Measurements from ENCODE around the gene MBNL2. TPM values are rescaled to one million over a fixed set of nuclear protein-coding genes. Genes with fewer than 3 reads are reported as not detected.

Gene MBNL2
- total and polyA plus RNA-seq, 10 of the 15 experiments (the other 5 are each of a cell fraction or from before 2014, with no cell fraction given) = 1.6 to 9.7 (median 6.7) TPM

DNA sequence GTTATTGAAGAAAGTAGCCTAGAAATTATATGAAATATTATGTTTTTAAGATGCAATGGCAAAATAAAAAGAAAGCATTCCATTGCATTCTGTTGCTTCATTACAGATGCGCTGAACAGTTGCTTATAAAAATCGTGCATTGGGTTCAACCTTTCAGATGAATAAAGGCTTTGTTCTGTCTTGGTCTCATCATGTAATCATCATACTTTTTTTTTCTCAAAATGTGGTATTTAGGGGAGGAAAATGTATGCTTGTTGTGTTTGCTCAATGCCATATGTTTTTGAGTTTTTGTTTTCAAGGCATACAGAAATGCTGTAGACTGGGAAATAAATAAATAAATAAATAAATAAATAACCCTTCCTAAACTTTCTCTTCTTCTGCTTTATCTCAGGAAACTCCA, 1.1 kb upstream of the MBNL2 start:
- FAIRE-seq (no peak), ATAC-seq (no peak), DNase-seq (ENCODE audit: low read depth, low spot score) (no peak)
- Histone ChIP-seq H4K20me1 (ENCODE audit: control insufficient read depth, insufficient read depth) (no peaks in the 10 kb centered on the region), H2AFZ (ENCODE audit: control insufficient read depth, low read depth, low read length) (no peak overlapping the region), H3K4me1 (ENCODE audit: control insufficient read depth, insufficient read depth, low read length) (peaks cover 7% of the 10 kb centered on the region; the same call in 1 of the 2 replicates), H3K9me3 (replicated peaks; ENCODE audit: control insufficient read depth, insufficient read depth, low read length) (no peaks in the 10 kb centered on the region), H3K4me2 (ENCODE audit: control insufficient read depth, insufficient read depth) (no peak overlapping the region), H3K4me3 (no peak overlapping the region), H3K27ac (ENCODE audit: control insufficient read depth, insufficient read depth) (no peak overlapping the region), H3K9ac (ENCODE audit: control insufficient read depth, insufficient read depth, low read length) (no peak overlapping the region), H3K36me3 (ENCODE audit: control insufficient read depth in 2 of 2, insufficient read depth in 2 of 2, low read length in 1 of 2) (no peaks in the 10 kb centered on the region), H3K79me2 (ENCODE audit: control insufficient read depth, insufficient read depth, low read length) (peaks cover 36% of the 10 kb centered on the region), H3K27me3 (replicated peaks in 1 of 2; ENCODE audit: control insufficient read depth in 2 of 2, insufficient read depth in 2 of 2, low read length in 1 of 2) (no peaks in the 10 kb centered on the region)
- in situ Hi-C loops (cut with MboI) (no loop called here), intact Hi-C loops (cut with micrococcal nuclease; ENCODE audit: unreplicated experiment) (loop anchor here (5.0 kb wide), 1 partner anchor 136 kb away; no protein-coding TSS in a partner anchor)
- SMC1A ChIA-PET (ENCODE audit: uncharacterized antibody, unreplicated experiment) = no interaction called here
- BruUV-seq (replicated peaks) = no TSS peak
- CTCF ChIA-PET = interaction anchor here (4.1 to 6.1 kb wide), 2 partner anchors 8 to 123 kb away, joined by 20 to 62 read pairs; no protein-coding TSS in a partner anchor
- POLR2A ChIA-PET = interaction anchor here (1.2 kb wide), 1 partner anchor 128 kb away, joined by 4 read pairs; no protein-coding TSS in a partner anchor
- RAD21 ChIA-PET (ENCODE audit: unreplicated experiment) = interaction anchor here (2.3 to 2.6 kb wide), 2 partner anchors 120 to 213 kb away, joined by 9 to 20 read pairs; partner anchors contain the start of gene RAP2A
- 63% methylated on average over 2 of the region's 2 CpGs for WGBS (ENCODE audit: insufficient coverage, insufficient replicate concordance, low lambda C conversion rate, missing lambda C conversion rate)
- TF ChIP-seq BRCA1 (IDR thresholded peaks at IDR 0.05; ENCODE audit: low read depth, low read length) (no peak), NFYB (IDR thresholded peaks at IDR 0.05; ENCODE audit: insufficient read depth, low read depth, low read length) (no peak), SMC3 (IDR thresholded peaks at IDR 0.05; ENCODE audit: borderline replicate concordance, low read length) (no peak), ZNF24 (IDR thresholded peaks at IDR 0.05) (no peak), DPF2 (IDR thresholded peaks at IDR 0.05) (no peak), CEBPB (IDR thresholded peaks at IDR 0.05; ENCODE audit: borderline replicate concordance in 1 of 2, low read depth in 2 of 2, low read length in 2 of 2) (no peak), YBX1 (IDR thresholded peaks at IDR 0.05) (no peak), CBX5 (IDR thresholded peaks at IDR 0.05; ENCODE audit: low read depth) (no peak), MXI1 (IDR thresholded peaks at IDR 0.05; ENCODE audit: low read depth, low read length) (no peak), TCF7 (IDR thresholded peaks at IDR 0.05; ENCODE audit: borderline replicate concordance) (no peak), FOS (IDR thresholded peaks at IDR 0.05; ENCODE audit: borderline replicate concordance, extremely low read depth, insufficient read length) (no peak)
- TF ChIP-seq, protein P1, sequence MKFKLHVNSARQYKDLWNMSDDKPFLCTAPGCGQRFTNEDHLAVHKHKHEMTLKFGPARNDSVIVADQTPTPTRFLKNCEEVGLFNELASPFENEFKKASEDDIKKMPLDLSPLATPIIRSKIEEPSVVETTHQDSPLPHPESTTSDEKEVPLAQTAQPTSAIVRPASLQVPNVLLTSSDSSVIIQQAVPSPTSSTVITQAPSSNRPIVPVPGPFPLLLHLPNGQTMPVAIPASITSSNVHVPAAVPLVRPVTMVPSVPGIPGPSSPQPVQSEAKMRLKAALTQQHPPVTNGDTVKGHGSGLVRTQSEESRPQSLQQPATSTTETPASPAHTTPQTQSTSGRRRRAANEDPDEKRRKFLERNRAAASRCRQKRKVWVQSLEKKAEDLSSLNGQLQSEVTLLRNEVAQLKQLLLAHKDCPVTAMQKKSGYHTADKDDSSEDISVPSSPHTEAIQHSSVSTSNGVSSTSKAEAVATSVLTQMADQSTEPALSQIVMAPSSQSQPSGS (IDR thresholded peaks at IDR 0.05; ENCODE audit: low read length) = no peak
- TF ChIP-seq, protein P2, sequence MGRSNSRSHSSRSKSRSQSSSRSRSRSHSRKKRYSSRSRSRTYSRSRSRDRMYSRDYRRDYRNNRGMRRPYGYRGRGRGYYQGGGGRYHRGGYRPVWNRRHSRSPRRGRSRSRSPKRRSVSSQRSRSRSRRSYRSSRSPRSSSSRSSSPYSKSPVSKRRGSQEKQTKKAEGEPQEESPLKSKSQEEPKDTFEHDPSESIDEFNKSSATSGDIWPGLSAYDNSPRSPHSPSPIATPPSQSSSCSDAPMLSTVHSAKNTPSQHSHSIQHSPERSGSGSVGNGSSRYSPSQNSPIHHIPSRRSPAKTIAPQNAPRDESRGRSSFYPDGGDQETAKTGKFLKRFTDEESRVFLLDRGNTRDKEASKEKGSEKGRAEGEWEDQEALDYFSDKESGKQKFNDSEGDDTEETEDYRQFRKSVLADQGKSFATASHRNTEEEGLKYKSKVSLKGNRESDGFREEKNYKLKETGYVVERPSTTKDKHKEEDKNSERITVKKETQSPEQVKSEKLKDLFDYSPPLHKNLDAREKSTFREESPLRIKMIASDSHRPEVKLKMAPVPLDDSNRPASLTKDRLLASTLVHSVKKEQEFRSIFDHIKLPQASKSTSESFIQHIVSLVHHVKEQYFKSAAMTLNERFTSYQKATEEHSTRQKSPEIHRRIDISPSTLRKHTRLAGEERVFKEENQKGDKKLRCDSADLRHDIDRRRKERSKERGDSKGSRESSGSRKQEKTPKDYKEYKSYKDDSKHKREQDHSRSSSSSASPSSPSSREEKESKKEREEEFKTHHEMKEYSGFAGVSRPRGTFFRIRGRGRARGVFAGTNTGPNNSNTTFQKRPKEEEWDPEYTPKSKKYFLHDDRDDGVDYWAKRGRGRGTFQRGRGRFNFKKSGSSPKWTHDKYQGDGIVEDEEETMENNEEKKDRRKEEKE (IDR thresholded peaks at IDR 0.05) = no peak
- TF ChIP-seq, protein P3, sequence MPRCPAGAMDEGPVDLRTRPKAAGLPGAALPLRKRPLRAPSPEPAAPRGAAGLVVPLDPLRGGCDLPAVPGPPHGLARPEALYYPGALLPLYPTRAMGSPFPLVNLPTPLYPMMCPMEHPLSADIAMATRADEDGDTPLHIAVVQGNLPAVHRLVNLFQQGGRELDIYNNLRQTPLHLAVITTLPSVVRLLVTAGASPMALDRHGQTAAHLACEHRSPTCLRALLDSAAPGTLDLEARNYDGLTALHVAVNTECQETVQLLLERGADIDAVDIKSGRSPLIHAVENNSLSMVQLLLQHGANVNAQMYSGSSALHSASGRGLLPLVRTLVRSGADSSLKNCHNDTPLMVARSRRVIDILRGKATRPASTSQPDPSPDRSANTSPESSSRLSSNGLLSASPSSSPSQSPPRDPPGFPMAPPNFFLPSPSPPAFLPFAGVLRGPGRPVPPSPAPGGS (IDR thresholded peaks at IDR 0.05; ENCODE audit: borderline replicate concordance, insufficient read depth, low read depth, low read length, poor library complexity, severe bottlenecking) = no peak
- TF ChIP-seq, protein P4, sequence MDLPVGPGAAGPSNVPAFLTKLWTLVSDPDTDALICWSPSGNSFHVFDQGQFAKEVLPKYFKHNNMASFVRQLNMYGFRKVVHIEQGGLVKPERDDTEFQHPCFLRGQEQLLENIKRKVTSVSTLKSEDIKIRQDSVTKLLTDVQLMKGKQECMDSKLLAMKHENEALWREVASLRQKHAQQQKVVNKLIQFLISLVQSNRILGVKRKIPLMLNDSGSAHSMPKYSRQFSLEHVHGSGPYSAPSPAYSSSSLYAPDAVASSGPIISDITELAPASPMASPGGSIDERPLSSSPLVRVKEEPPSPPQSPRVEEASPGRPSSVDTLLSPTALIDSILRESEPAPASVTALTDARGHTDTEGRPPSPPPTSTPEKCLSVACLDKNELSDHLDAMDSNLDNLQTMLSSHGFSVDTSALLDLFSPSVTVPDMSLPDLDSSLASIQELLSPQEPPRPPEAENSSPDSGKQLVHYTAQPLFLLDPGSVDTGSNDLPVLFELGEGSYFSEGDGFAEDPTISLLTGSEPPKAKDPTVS (IDR thresholded peaks at IDR 0.05; ENCODE audit: low read depth, low read length) = no peak
- TF ChIP-seq, protein P5, sequence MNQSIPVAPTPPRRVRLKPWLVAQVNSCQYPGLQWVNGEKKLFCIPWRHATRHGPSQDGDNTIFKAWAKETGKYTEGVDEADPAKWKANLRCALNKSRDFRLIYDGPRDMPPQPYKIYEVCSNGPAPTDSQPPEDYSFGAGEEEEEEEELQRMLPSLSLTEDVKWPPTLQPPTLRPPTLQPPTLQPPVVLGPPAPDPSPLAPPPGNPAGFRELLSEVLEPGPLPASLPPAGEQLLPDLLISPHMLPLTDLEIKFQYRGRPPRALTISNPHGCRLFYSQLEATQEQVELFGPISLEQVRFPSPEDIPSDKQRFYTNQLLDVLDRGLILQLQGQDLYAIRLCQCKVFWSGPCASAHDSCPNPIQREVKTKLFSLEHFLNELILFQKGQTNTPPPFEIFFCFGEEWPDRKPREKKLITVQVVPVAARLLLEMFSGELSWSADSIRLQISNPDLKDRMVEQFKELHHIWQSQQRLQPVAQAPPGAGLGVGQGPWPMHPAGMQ (IDR thresholded peaks at IDR 0.05; ENCODE audit: borderline replicate concordance) = no peak

Data from GM12878 (cell line).